K562 (cell line): ENCODE data around the gene PRDM16. TPM values are rescaled to one million over a fixed set of nuclear protein-coding genes. Genes with fewer than 3 reads are reported as not detected.

Experiments
- ATAC-seq: fragments of 200-7000 bp; cut with Tn5 transposase; 3 replicates; pipeline ENCODE4 v1.9.1; 2020; ENCODE audit warnings: moderate library complexity
- BruUV-seq: library from RNA; stranded (reverse); fragments of 400-500 nt; replicated peaks from 2 replicates; lab custom pipeline; 2021; lab: Mats Ljungman, UMichigan
- CTCF ChIA-PET: fragments of 300-600 bp; formaldehyde crosslinking; extraction: SDS; loops from one replicate; lab custom pipeline; 2021; ENCODE audit warnings: low intra/inter-chr PET ratio; lab: Yijun Ruan, JAX
- POLR2A ChIA-PET: fragments of 300-600, 350-650 bp; sonication (Branson Sonifier 250); formaldehyde crosslinking; extraction: SDS; loops from one replicate; lab custom pipeline; 2021; ENCODE audit warnings: antibody characterized with exemption, inconsistent platforms; lab: Yijun Ruan, JAX
- DNase-seq, 4 experiments: peaks; one replicate each; pipeline versions ENCODE4 v3.0.0 to v3.0.0-alpha.2; 2011 to 2018; ENCODE audit warnings: low spot score in 3 of 4, mixed read lengths in 3 of 4; ENCODE audit errors: extremely low read depth in 1 of 4
- FAIRE-seq: peaks from 2 replicates; lab custom pipeline; 2011; peaks lifted over from hg19 to GRCh38; lab: Jason Lieb, UNC
- H2AFZ ChIP-seq: 2 replicates; pipeline ENCODE4 v1.6.0; 2011; ENCODE audit warnings: low read depth, low read length, control low read depth, inconsistent platforms
- H3K27ac ChIP-seq: fragments of 200-600 bp; 3 replicates; pipeline ENCODE4 v1.8.0; 2011; ENCODE audit warnings: low read depth, mild to moderate bottlenecking, control low read depth, inconsistent platforms, low read length, moderate library complexity, mixed read lengths; ENCODE audit errors: extremely low read depth
- H3K27me3 ChIP-seq, 2 experiments: fragments of 300-600 bp in 1 of 2; 2 replicates in 1 of 2; 3 replicates in 1 of 2; pipeline versions ENCODE4 v1.6.0 to v1.8.0; 2011; ENCODE audit warnings: inconsistent platforms in 2 of 2, low read length in 2 of 2, mild to moderate bottlenecking in 1 of 2, mixed read lengths in 1 of 2, moderate library complexity in 1 of 2; ENCODE audit not compliant: control insufficient read depth in 2 of 2, insufficient read depth in 2 of 2
- H3K36me3 ChIP-seq: fragments of 300-600 bp; 3 replicates; pipeline ENCODE4 v1.8.0; 2011; ENCODE audit warnings: mild to moderate bottlenecking, low read length, inconsistent platforms; ENCODE audit not compliant: control insufficient read depth, insufficient read depth
- H3K4me1 ChIP-seq, 2 experiments: fragments of 200-600 bp in 1 of 2; replicated peaks in 1 of 2; 2 replicates in 1 of 2; 3 replicates in 1 of 2; pipeline versions ENCODE4 v1.5.1 to v1.8.0; 2011; ENCODE audit warnings: inconsistent platforms in 2 of 2, low read length in 2 of 2, mild to moderate bottlenecking in 1 of 2, mixed read lengths in 1 of 2, moderate library complexity in 1 of 2; ENCODE audit not compliant: control insufficient read depth in 2 of 2, insufficient read depth in 2 of 2
- H3K4me2 ChIP-seq: 2 replicates; pipeline ENCODE4 v1.6.1; 2011; ENCODE audit warnings: low read length, control low read depth, inconsistent platforms, mixed read lengths; ENCODE audit not compliant: insufficient read depth
- H3K4me3 ChIP-seq: fragments of 200-600 bp; sonication (generic), shearing (Covaris generic); 2 replicates; pipeline ENCODE4 v1.5.1; 2016; ENCODE audit warnings: control low read depth, inconsistent platforms
- H3K79me2 ChIP-seq: fragments of 200-600 bp; 3 replicates; pipeline ENCODE4 v1.8.0; 2011; ENCODE audit warnings: low read length, inconsistent platforms; ENCODE audit not compliant: control insufficient read depth, insufficient read depth
- H3K9ac ChIP-seq, 2 experiments: 2 replicates each; pipeline versions ENCODE4 v1.6.0 to v1.6.1; 2011; ENCODE audit warnings: low read depth in 2 of 2, low read length in 2 of 2, control low read depth in 1 of 2, inconsistent platforms in 1 of 2, mild to moderate bottlenecking in 1 of 2, mixed read lengths in 1 of 2; ENCODE audit not compliant: insufficient read depth in 1 of 2
- H3K9me1 ChIP-seq: one replicate; pipeline ENCODE4 v1.6.0; 2011; ENCODE audit warnings: inconsistent platforms, mild to moderate bottlenecking, low read length, moderate library complexity; ENCODE audit not compliant: control insufficient read depth, insufficient read depth
- H3K9me3 ChIP-seq: replicated peaks from 2 replicates; pipeline ENCODE4 v1.5.1; 2011; ENCODE audit warnings: low read depth, low read length, inconsistent platforms; ENCODE audit not compliant: control insufficient read depth, insufficient read depth
- H4K20me1 ChIP-seq: replicated peaks from 2 replicates; pipeline ENCODE4 v1.6.1; 2011; ENCODE audit warnings: low read length, inconsistent platforms, mixed read lengths; ENCODE audit not compliant: control insufficient read depth, insufficient read depth
- BHLHE40 ChIP-seq: IDR thresholded peaks from 2 replicates; pipeline ENCODE4 v1.6.1; 2011; ENCODE audit warnings: low read length, improper control_type of control experiment
- MEIS2 ChIP-seq: fragments of 450-650 bp; IDR thresholded peaks from 2 replicates; pipeline ENCODE4 v1.6.1; 2014; ENCODE audit warnings: mild to moderate bottlenecking; ENCODE audit not compliant: partially characterized antibody
- PBX2 ChIP-seq, 2 experiments: IDR thresholded peaks in 1 of 2; conservative IDR thresholded peaks in 1 of 2; 2 replicates each; pipeline ENCODE4 v1.6.1; 2016; ENCODE audit warnings: low read depth in 2 of 2, mild to moderate bottlenecking in 1 of 2, missing compliant biosample characterization in 1 of 2, missing genetic modification characterization in 1 of 2, moderate library complexity in 1 of 2
- POLR2G ChIP-seq: fragments of 200-400 bp; formaldehyde crosslinking; IDR thresholded peaks from 2 replicates; pipeline ENCODE4 v1.6.1; 2017; ENCODE audit warnings: low read depth, mild to moderate bottlenecking, antibody characterized with exemption, low read length, moderate library complexity
- XRCC3 ChIP-seq: fragments of 450-650 bp; IDR thresholded peaks from 2 replicates; pipeline ENCODE4 v1.6.1; 2017; ENCODE audit warnings: mild to moderate bottlenecking, moderate library complexity
- ZNF282 ChIP-seq: sonication (generic); formaldehyde crosslinking; IDR thresholded peaks from 2 replicates; pipeline ENCODE4 v1.8.1; 2023; ENCODE audit warnings: missing genetic modification reagents
- WGBS: fragments of 100-300 bp; shearing (Covaris generic); methylation state at CpG from one replicate; pipeline ENCODE4 v1.1.6; 2016; ENCODE audit warnings: low coverage, mixed read lengths; ENCODE audit not compliant: insufficient coverage; ENCODE audit errors: missing lambda C conversion rate; 5-methylcytosine and 5-hydroxymethylcytosine counted together
- in situ Hi-C: fragments of 300-500 bp; cut with MboI; formaldehyde crosslinking; loops from 4 replicates; pipeline ENCODE4 v1.15.0; 2018; ENCODE audit warnings: inconsistent platforms, mixed read lengths
- intact Hi-C: fragments of 100-400 bp; cut with micrococcal nuclease; formaldehyde crosslinking; loops from 2 replicates; pipeline ENCODE4 v1.14.2; 2022
- polyA plus RNA-seq, 8 experiments: library from polyadenylated mRNA; depleted of rRNA in 4 of 8; stranded (reverse) in 5 of 8; unstranded in 3 of 8; fragments of >200 nt; fragmentation: Nextera tagmentation in 2 of 8; fragmentation: Illumina TruSeq in 1 of 8; extraction: Ambion mirVana in 2 of 8; extraction: Trizol in 1 of 8; gene quantifications; 2 replicates each; pipeline versions ENCODE4 v1.2.1 to v1.2.3, GENCODE V29; 2011 to 2014; ENCODE audit warnings: inconsistent platforms in 1 of 8, missing spikeins in 1 of 8
- total RNA-seq, 7 experiments: library from RNA; depleted of rRNA in 6 of 7; stranded (reverse); fragments of >200 nt in 6 of 7; fragmentation: Illumina TruSeq in 2 of 7; extraction: Trizol in 2 of 7; gene quantifications; 2 replicates each; pipeline versions ENCODE4 v1.2.1 to v1.2.3, GENCODE V29; 2011 to 2021; ENCODE audit warnings: low replicate concordance in 1 of 7
- TF ChIP-seq, protein P1 (sequence below): fragments of 450-650 bp; IDR thresholded peaks from 2 replicates; pipeline ENCODE4 v1.6.1; 2016

The PRDM16 gene
- total and polyA plus RNA-seq, 9 of the 15 experiments (the other 6 are each of a cell fraction or from before 2014, with no cell fraction given) = 0.10 to 0.27 TPM; not detected in 7

- Histone ChIP-seq H3K9ac (no peak overlapping the region), H3K4me3 (no peak overlapping the region), H3K36me3 (no peaks in the 10 kb centered on the region), H3K4me2 (no peak overlapping the region), H3K27me3 (peaks cover 61 to 81% of the 10 kb centered on the region in 2 experiments), H3K9me1 (no peaks in the 10 kb centered on the region), H3K9me3 (no peaks in the 10 kb centered on the region), H2AFZ (no peak overlapping the region), H3K79me2 (no peaks in the 10 kb centered on the region), H3K27ac (no peak overlapping the region), H3K4me1 (peaks cover 0 to 5% of the 10 kb centered on the region in 2 experiments; a peak in 1 of 5 replicates), H4K20me1 (peaks cover 14% of the 10 kb centered on the region)
- ChIA-PET POLR2A (no interaction called here), CTCF (no interaction called here)
- intact Hi-C loops = no loop called here
- TF ChIP-seq PBX2 (CRISPR knock-in tag; IDR thresholded peaks at IDR 0.05; ENCODE audit: low read depth) (no peak), PBX2 (tag; conservative IDR thresholded peaks at IDR 0.05; ENCODE audit: low read depth) (peak; percentile 73), XRCC3 (no peak), MEIS2 (peak; percentile 76), POLR2G (no peak), BHLHE40 (peak; percentile 65; the same call in 1 of the 2 replicates), ZNF282 (CRISPR knock-in tag) (no peak)
- TF ChIP-seq, protein P1, sequence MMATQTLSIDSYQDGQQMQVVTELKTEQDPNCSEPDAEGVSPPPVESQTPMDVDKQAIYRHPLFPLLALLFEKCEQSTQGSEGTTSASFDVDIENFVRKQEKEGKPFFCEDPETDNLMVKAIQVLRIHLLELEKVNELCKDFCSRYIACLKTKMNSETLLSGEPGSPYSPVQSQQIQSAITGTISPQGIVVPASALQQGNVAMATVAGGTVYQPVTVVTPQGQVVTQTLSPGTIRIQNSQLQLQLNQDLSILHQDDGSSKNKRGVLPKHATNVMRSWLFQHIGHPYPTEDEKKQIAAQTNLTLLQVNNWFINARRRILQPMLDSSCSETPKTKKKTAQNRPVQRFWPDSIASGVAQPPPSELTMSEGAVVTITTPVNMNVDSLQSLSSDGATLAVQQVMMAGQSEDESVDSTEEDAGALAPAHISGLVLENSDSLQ = 0 out of 2 replicates have a peak, but pooled peaks have one; percentile 20
- BruUV-seq = no TSS peak
- 5% methylated on average over 22 of the region's 22 CpGs for WGBS
- DNase-seq (no peak), FAIRE-seq (no peak), ATAC-seq (no peak; the same call in 2 of the 3 replicates)
- in situ Hi-C loops = no loop called here
Measured at GRCh38 chr1:3365523-3366125, 296.6 kb downstream of the PRDM16 start.
